Effector memory CD4-positive, alpha-beta T cell (primary cell): ENCODE measurements around the gene RSPO1.
"Not testable (repeated sequence)": the region's sequence is repeated elsewhere in the genome, so short reads cannot be mapped to it uniquely, and the experiment has no call there.

ENCODE experiments used
- DNase-seq, 3 donors: peaks; one replicate each; pipeline ENCODE4 v3.0.0-alpha.2; 2020
- H3K27ac ChIP-seq: 2 replicates; pipeline ENCODE4 v1.7.0; 2013; ENCODE audit warnings: mild to moderate bottlenecking, low read length, moderate library complexity; ENCODE audit not compliant: insufficient read depth, poor library complexity, severe bottlenecking
- H3K27me3 ChIP-seq: replicated peaks from 2 replicates; pipeline ENCODE4 v1.7.0; 2013; ENCODE audit warnings: mild to moderate bottlenecking, low read length; ENCODE audit not compliant: insufficient read depth, control insufficient read depth, poor library complexity, severe bottlenecking
- H3K36me3 ChIP-seq: 2 replicates; pipeline ENCODE4 v1.7.0; 2013; ENCODE audit warnings: mild to moderate bottlenecking, low read length, moderate library complexity; ENCODE audit not compliant: control insufficient read depth, insufficient read depth
- H3K4me1 ChIP-seq: 2 replicates; pipeline ENCODE4 v1.7.0; 2013; ENCODE audit warnings: low read length, mild to moderate bottlenecking; ENCODE audit not compliant: control insufficient read depth, insufficient read depth, poor library complexity, severe bottlenecking
- H3K4me3 ChIP-seq: 2 replicates; pipeline ENCODE4 v1.7.0; 2013; ENCODE audit warnings: low read length, low read depth, mild to moderate bottlenecking; ENCODE audit not compliant: insufficient read depth, poor library complexity, severe bottlenecking
- H3K9me3 ChIP-seq: 2 replicates; pipeline ENCODE4 v1.7.0; 2013; ENCODE audit warnings: mild to moderate bottlenecking, low read length, moderate library complexity; ENCODE audit not compliant: control insufficient read depth
- total RNA-seq, 3 donors: gene quantifications; one replicate each; lab custom pipeline; 2026; lab: John Stamatoyannopoulos, UW

The RSPO1 gene
- total RNA-seq = 0 to 0.17 (median 0) reads per million in 3 donors

DNA sequence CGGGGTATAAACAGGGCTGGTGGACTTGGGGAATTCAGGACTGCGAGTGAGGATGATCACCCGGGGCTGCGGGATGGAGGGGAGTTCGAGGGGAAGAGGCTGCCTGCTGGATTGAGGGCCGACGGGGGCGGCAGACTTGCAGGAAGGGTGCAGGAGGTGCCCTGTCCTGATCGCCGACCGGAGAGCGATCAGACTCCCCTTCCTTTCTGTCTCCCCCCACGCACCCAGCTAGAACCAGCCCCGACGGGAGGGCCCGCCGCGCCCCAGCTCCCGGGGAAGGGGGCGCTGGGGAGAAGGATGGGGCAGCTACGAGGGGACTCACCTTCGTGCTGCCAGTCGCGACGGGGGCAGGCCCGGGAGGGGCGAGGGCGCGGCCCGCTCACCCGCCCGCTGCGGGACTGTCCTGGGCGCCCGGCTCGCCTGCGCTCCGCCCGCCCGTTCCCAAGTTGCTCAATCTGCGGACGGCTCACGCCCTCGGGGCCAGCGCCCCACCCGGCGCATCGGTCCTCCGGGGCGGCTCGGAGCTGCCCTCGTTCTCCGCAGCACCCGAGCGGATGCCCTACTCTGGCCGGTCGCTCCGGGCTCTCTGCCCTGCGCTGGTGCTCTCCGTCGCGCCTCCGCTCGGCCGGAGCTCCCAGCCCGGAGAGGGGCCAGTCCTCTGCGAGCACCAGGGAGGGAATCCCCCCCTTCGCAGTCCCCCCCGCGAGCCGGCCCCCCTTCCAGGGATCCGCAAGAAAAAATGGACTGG, at the start of gene RSPO1:
Gene RSPO1 (minus strand): TSS at position 649 of the 748 bp plus-strand sequence. CDS start 5,231 bp downstream, outside the sequence.
- Histone ChIP-seq H3K36me3 (no peaks in the 10 kb centered on the region), H3K27ac (no peak within 1 kb of the TSS), H3K4me3 (no peak within 1 kb of the TSS), H3K4me1 (peaks cover 14% of the 10 kb centered on the region), H3K27me3 (peaks cover 44% of the 10 kb centered on the region), H3K9me3 (no peaks in the 10 kb centered on the region)
- DNase-seq = no peak

- not testable (repeated sequence) for H3K9me3 ChIP-seq, H3K27me3 ChIP-seq, H3K4me3 ChIP-seq
Measured at GRCh38 chr1:37684182-37684581, 49.5 kb upstream of the RSPO1 start.

DNA sequence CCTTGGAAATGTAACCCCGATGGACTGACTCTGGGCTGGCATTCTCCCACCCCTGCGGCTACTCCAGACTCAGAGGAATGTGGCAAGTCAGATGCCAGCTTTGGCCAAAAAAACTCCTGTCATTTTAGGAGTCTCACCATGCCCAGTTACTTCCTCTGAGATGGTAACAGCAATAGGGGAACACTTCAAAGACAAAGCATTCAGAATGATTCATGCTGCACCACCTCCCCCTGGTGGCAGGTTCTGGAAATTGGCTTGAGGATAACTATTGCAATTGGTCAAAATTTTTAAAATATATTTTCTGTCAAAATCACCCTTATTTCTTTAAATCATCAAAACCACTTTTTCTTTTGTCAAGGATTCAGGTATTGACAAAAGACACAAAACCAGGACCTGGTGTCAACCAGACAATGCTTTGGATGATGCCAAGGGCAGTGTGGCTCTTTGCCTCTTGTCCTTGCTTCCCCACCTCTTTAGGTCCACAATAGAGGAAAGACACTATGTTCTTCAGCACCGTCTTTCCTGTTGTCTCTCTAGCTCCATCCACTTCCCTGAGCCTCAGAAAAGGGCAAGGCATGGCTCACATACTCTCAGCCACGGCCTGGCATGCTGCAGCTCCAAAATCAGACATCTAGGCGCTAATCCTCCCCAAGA, 47.8 kb upstream of the RSPO1 start:
- H3K9me3 ChIP-seq = no peaks in the 10 kb centered on the region
- no peaks in the 10 kb centered on the region for H3K27me3 ChIP-seq
- H3K36me3 ChIP-seq = peaks cover 34% of the 10 kb centered on the region
- no peak overlapping the region for H3K27ac ChIP-seq
- no peak overlapping the region for H3K4me3 ChIP-seq
- no peaks in the 10 kb centered on the region for H3K4me1 ChIP-seq
- peak; percentile 46 to 68 (median 56) for DNase-seq

More at GRCh38 chr1:37684182-37684581, 49.5 kb upstream of the RSPO1 start:
- not testable (repeated sequence) for DNase-seq, H3K4me1 ChIP-seq, H3K27ac ChIP-seq
- H3K36me3 ChIP-seq = peaks cover 34% of the 10 kb centered on the region

DNA sequence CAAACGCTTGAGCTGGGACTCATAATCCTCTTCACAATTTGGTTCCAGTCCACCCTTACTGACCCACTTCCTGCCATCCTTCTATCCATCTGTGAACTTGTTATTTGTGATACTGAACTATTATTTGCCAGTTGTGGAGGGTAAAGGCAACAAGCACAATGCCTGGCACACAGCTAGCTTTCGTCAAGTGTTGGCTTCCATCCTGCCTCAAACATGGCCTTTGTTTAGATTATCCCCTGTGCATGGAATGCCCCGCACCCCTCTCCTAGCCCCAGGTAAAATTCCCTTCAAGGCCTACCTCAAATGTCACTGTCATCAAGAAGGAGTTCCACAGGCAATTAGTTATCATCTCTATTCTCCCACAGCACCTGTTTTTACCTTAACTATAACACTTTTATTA, 46.2 kb upstream of the RSPO1 start:
- H3K36me3 ChIP-seq = peaks cover 26% of the 10 kb centered on the region
- no peaks in the 10 kb centered on the region for H3K4me1 ChIP-seq
- H3K27me3 ChIP-seq = no peaks in the 10 kb centered on the region
- H3K27ac ChIP-seq = no peak overlapping the region
- no peak overlapping the region for H3K4me3 ChIP-seq
- DNase-seq = no peak
- H3K9me3 ChIP-seq = no peaks in the 10 kb centered on the region

DNA sequence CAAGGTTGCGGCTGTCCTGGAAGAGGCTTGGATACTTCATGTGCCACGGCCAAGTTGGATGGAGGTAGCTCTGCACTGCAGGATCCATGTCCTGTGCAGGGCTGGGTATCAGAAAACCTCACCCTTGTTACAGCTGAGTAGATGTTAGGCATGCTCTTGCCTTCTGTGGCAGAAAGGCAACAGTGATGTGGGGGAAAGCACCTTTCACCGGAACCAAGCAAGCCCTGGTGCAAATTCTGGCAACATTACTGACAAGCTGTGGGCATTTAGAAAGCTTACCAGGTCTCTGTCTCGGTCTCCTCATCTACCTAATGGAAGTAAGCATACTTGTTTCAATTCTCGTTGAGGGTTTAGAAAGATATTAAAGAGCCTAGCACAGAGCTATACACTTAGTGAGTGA, 43.1 kb upstream of the RSPO1 start:
- Histone ChIP-seq H3K4me1 (peaks cover 20% of the 10 kb centered on the region), H3K4me3 (no peak overlapping the region), H3K9me3 (no peaks in the 10 kb centered on the region), H3K27me3 (no peaks in the 10 kb centered on the region), H3K36me3 (peaks cover 7% of the 10 kb centered on the region), H3K27ac (no peak overlapping the region)
- no peak for DNase-seq

DNA sequence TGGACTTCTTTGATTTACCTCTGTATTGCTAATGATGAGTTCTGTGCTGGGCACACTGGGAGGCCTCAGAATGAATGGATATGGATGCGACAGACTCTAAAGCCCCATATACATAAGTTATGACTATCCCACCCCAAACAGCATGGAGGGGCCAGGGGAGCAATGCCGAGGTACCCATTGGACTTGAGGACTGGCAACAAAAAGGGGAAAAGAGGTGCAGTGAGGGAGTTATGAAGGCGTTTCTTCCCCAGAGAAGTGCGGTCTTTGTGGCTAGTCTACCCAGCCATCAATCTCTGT, 42.4 kb upstream of the RSPO1 start:
- no peak overlapping the region for H3K27ac ChIP-seq
- H3K36me3 ChIP-seq = peaks cover 3% of the 10 kb centered on the region
- H3K9me3 ChIP-seq = no peaks in the 10 kb centered on the region
- no peak for DNase-seq
- peaks cover 23% of the 10 kb centered on the region for H3K4me1 ChIP-seq
- no peak overlapping the region for H3K4me3 ChIP-seq
- no peaks in the 10 kb centered on the region for H3K27me3 ChIP-seq

DNA sequence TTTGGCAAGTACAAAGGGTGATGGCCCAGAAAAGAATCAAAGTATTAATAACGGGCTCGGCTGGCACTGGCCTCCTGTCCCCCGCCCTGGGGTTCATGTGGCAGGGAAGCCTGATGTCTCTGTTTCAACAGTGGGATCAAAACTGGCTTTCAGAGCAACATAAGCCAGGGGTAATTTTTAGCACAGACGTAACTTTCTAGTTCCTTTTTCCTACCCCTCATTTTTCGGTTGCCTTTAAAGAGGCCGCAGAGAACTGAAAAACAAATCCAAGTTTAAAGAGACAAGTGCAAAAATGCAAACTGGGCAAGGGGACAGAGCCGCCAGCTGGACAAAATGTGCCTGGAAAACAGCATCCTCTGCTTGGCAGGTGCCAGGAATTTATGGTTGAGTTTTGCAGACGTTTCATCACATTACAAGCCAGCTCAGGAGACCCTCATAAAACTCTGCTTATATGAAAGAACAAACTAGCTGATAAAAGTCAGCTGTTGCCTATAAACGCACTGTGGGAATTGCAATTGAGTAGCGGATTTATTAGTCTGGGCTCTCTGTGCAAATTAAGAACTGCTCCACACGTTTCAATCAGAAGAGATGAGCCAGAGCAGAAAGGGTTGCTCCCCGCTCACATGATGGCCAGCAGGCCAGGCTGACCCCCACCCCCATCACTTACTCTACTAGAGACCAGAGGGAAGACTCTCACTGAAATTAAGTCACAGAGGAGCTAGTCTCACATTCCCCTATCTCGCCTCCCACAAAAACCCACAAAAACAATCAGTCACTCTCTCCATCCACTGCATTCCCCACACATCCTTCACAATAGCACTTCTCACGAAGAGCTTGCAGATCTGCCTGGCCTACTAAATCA, 41.8 kb upstream of the RSPO1 start:
- no peaks in the 10 kb centered on the region for H3K9me3 ChIP-seq
- H3K4me3 ChIP-seq = no peak overlapping the region
- peaks cover 23% of the 10 kb centered on the region for H3K4me1 ChIP-seq
- H3K36me3 ChIP-seq = peaks cover 3% of the 10 kb centered on the region
- H3K27ac ChIP-seq = no peak overlapping the region
- DNase-seq = no peak
- H3K27me3 ChIP-seq = no peaks in the 10 kb centered on the region

GRCh38 chr1:37673920-37674319, 39.2 kb upstream of the RSPO1 start:
- Histone ChIP-seq H3K36me3 (no peaks in the 10 kb centered on the region), H3K4me1 (peaks cover 23% of the 10 kb centered on the region), H3K27ac (no peak overlapping the region), H3K4me3 (peak overlapping the region; percentile 31), H3K27me3 (peaks cover 4% of the 10 kb centered on the region), H3K9me3 (no peaks in the 10 kb centered on the region)
- peak; percentile 66 to 74 (median 68) for DNase-seq

DNA sequence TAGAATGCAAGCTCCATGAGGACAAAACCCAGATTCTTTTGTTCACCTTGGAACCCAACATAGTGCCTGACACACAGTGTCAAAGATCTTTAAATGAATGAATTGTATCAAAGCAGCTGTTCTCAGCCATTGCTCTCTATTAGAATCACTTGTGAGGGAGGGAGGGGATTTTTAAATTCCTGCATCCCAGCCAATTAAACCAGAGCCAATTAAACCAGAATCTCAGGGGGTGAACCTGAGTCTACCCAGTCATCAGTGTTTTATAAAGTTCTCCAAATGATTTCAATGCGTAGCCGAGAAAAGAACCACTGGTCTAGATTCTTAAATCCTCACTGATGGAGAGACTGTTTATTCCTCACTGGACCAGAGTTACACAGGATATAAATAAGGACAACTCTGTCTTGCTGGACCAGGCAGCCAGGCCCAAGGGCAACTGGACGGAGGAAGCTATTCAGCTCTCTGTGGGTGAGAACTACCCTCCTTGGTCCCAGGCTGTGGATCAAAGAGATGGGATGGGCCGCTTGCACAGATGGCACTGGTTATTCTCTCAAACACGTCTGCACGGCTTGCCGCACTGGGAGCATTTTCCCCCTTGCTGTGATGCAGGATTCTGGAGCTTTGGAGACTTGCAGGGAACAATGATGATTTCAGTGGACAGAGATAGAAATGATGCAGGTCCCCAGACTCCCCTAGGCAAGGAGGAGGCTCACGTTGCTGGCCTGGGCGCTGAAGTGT, 37.6 kb upstream of the RSPO1 start:
- no peak overlapping the region for H3K27ac ChIP-seq
- no peak for DNase-seq
- H3K4me3 ChIP-seq = no peak overlapping the region
- peaks cover 23% of the 10 kb centered on the region for H3K4me1 ChIP-seq
- peaks cover 4% of the 10 kb centered on the region for H3K27me3 ChIP-seq
- H3K36me3 ChIP-seq = no peaks in the 10 kb centered on the region
- H3K9me3 ChIP-seq = no peaks in the 10 kb centered on the region
